ENCODE results near the gene PACS1. TPM values are rescaled to one million over a fixed set of nuclear protein-coding genes. Genes with fewer than 3 reads are reported as not detected.

The PACS1 gene
- polyA plus RNA-seq, 1 donor (not counting 4 experiments of a cell fraction or from before 2014, with no cell fraction given), result 14.9 TPM

- no peak overlapping the region for H3K4me2 ChIP-seq (ENCODE audit: control insufficient read depth, extremely low read depth, insufficient read depth, low read depth, low read length)
- no peak for FAIRE-seq
- H3K36me3 ChIP-seq (ENCODE audit: control insufficient read depth in 2 of 2, extremely low read depth in 1 of 2, insufficient read depth in 2 of 2, low read length in 2 of 2), result peaks cover 0 to 3% of the 10 kb centered on the region in 2 experiments
Measured at GRCh38 chr11:66107600-66108510, 37.8 kb downstream of the PACS1 start.

GRCh38 chr11:66109294-66109693 is 39.2 kb downstream of the PACS1 start:
- Histone ChIP-seq H3K27me3 (ENCODE audit: control insufficient read depth, extremely low read depth, insufficient read depth, low read length) (no peaks in the 10 kb centered on the region), H3K79me2 (ENCODE audit: control insufficient read depth, insufficient read depth, low read length) (peaks cover 38% of the 10 kb centered on the region), H3K9me1 (ENCODE audit: control insufficient read depth, extremely low read depth, insufficient read depth, low read length) (no peaks in the 10 kb centered on the region), H3K9me3 (ENCODE audit: control insufficient read depth, low read depth, low read length) (no peaks in the 10 kb centered on the region), H3K36me3 (ENCODE audit: control insufficient read depth in 2 of 2, extremely low read depth in 1 of 2, insufficient read depth in 2 of 2, low read length in 2 of 2) (peaks cover 0 to 3% of the 10 kb centered on the region in 2 experiments), H3K4me3 (ENCODE audit: control insufficient read depth in 2 of 3, extremely low read depth in 1 of 3, insufficient read depth in 2 of 3, low read depth in 1 of 3, low read length in 3 of 3) (no peak overlapping the region), H3K4me1 (ENCODE audit: control insufficient read depth, extremely low read depth, insufficient read depth, low read length) (peaks cover 45% of the 10 kb centered on the region), H3K4me2 (ENCODE audit: control insufficient read depth, extremely low read depth, insufficient read depth, low read depth, low read length) (no peak overlapping the region), H3K9ac (ENCODE audit: control insufficient read depth, extremely low read depth, insufficient read depth, low read length) (no peak overlapping the region), H2AFZ (ENCODE audit: control insufficient read depth, low read length) (no peak overlapping the region), H4K20me1 (ENCODE audit: control insufficient read depth, extremely low read depth, insufficient read depth, low read length) (no peaks in the 10 kb centered on the region), H3K27ac (ENCODE audit: control insufficient read depth, insufficient read depth, low read length) (no peak overlapping the region)
- no peak for FAIRE-seq
- TF ChIP-seq EZH2 (IDR thresholded peaks at IDR 0.05; ENCODE audit: low read length), result no peak
- TF ChIP-seq CTCF (optimal IDR thresholded peaks at IDR 0.05 in 1 of 3, IDR thresholded peaks at IDR 0.05 in 1 of 3, conservative IDR thresholded peaks at IDR 0.05 in 1 of 3; ENCODE audit: extremely low read depth in 1 of 3, insufficient read depth in 2 of 3, low read length in 3 of 3), result no peak
- no peak for DNase-seq (ENCODE audit: low read depth, low spot score)
- dilution Hi-C loops (cut with MboI; ENCODE audit: extremely low pct_ligation_motif_present, low sequenced_read_pairs), result no loop called here

More at GRCh38 chr11:66107600-66108510, 37.8 kb downstream of the PACS1 start:
- dilution Hi-C loops (cut with MboI; ENCODE audit: extremely low pct_ligation_motif_present, low sequenced_read_pairs), result no loop called here
- no peaks in the 10 kb centered on the region for H3K27me3 ChIP-seq (ENCODE audit: control insufficient read depth, extremely low read depth, insufficient read depth, low read length)
- peaks cover 45% of the 10 kb centered on the region for H3K79me2 ChIP-seq (ENCODE audit: control insufficient read depth, insufficient read depth, low read length)
- H3K9me3 ChIP-seq (ENCODE audit: control insufficient read depth, low read depth, low read length), result no peaks in the 10 kb centered on the region
- TF ChIP-seq EZH2 (IDR thresholded peaks at IDR 0.05; ENCODE audit: low read length) (no peak), CTCF (optimal IDR thresholded peaks at IDR 0.05 in 1 of 3, IDR thresholded peaks at IDR 0.05 in 1 of 3, conservative IDR thresholded peaks at IDR 0.05 in 1 of 3; ENCODE audit: extremely low read depth in 1 of 3, insufficient read depth in 2 of 3, low read length in 3 of 3) (no peak)
- no peaks in the 10 kb centered on the region for H4K20me1 ChIP-seq (ENCODE audit: control insufficient read depth, extremely low read depth, insufficient read depth, low read length)
- H3K27ac ChIP-seq (ENCODE audit: control insufficient read depth, insufficient read depth, low read length), result no peak overlapping the region
- H3K9ac ChIP-seq (ENCODE audit: control insufficient read depth, extremely low read depth, insufficient read depth, low read length), result no peak overlapping the region
- no peak overlapping the region for H2AFZ ChIP-seq (ENCODE audit: control insufficient read depth, low read length)
- H3K4me1 ChIP-seq (ENCODE audit: control insufficient read depth, extremely low read depth, insufficient read depth, low read length), result peaks cover 34% of the 10 kb centered on the region
- no peak for DNase-seq (ENCODE audit: low read depth, low spot score)
- no peaks in the 10 kb centered on the region for H3K9me1 ChIP-seq (ENCODE audit: control insufficient read depth, extremely low read depth, insufficient read depth, low read length)
- no peak overlapping the region for H3K4me3 ChIP-seq (ENCODE audit: control insufficient read depth in 2 of 3, extremely low read depth in 1 of 3, insufficient read depth in 2 of 3, low read depth in 1 of 3, low read length in 3 of 3)
